Measurements from ENCODE around the gene FGF14. TPM values are rescaled to one million over a fixed set of nuclear protein-coding genes. Genes with fewer than 3 reads are reported as not detected.

Gene FGF14
- total and polyA plus RNA-seq, 2 of the 4 experiments (the other 2 are of a cell fraction): under 0.01 TPM; not detected in 1

DNA sequence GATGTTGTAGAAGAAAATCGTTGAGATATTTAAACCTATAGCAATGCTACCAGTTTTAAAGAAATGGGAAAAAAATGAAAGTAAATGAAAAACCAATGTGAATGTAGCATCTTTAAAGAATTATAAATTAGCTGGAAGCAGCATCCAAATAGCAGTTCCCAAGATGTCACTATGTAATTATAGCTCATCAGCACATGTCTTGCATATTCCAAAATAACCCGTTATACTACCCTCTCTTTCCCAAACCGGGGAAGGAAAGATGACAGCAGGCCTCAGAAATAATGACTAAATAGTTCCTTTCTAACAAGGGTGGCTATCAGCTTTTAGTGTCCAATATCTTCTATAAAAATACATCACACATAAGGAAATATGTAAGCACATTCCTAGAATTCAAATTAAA, 140.5 kb downstream of the FGF14 start:
- no TSS peak for BruUV-seq (replicated peaks)
- no peak overlapping the region for H3K14ac ChIP-seq (replicated peaks; ENCODE audit: low read depth, low read length)
- no peak overlapping the region for H3K4ac ChIP-seq (ENCODE audit: low read depth, low read length)
- in situ Hi-C loops (cut with MboI; ENCODE audit: low sequenced_read_pairs) (no loop called here), intact Hi-C loops (cut with micrococcal nuclease) (no loop called here), dilution Hi-C loops (cut with HindIII; ENCODE audit: low sequenced_read_pairs, unreplicated experiment) (no loop called here)
- no peak overlapping the region for H2AK9ac ChIP-seq (replicated peaks; ENCODE audit: low read depth, low read length, poor library complexity)
- no peak overlapping the region for H2BK20ac ChIP-seq (ENCODE audit: low read depth, low read length)
- no peak overlapping the region for H3K23ac ChIP-seq (ENCODE audit: low read depth, low read length)
- H2AK5ac ChIP-seq (ENCODE audit: low read depth, low read length): no peak overlapping the region
- no peak overlapping the region for H3K56ac ChIP-seq (ENCODE audit: extremely low read depth, insufficient read depth, low read length)
- no peak overlapping the region for H2BK5ac ChIP-seq (ENCODE audit: low read depth, low read length, poor library complexity, severe bottlenecking)
- no peak overlapping the region for H3K4me3 ChIP-seq (ENCODE audit: insufficient read depth, low read depth, low read length)
- no peak overlapping the region for H3K18ac ChIP-seq (ENCODE audit: low read depth, low read length)
- no peak for TF ChIP-seq MXI1 (IDR thresholded peaks at IDR 0.05; ENCODE audit: borderline replicate concordance, low read depth, low read length)
- H4K5ac ChIP-seq (ENCODE audit: low read depth, low read length): no peak overlapping the region
- ChIA-PET POLR2A (ENCODE audit: unreplicated experiment) (no interaction called here), CTCF (no interaction called here)
- no peak overlapping the region for H3K4me2 ChIP-seq (ENCODE audit: low read depth, low read length)
- no peaks in the 10 kb centered on the region for H3K4me1 ChIP-seq (ENCODE audit: control insufficient read depth, insufficient read depth, low read length)
- no peaks in the 10 kb centered on the region for H4K20me1 ChIP-seq (ENCODE audit: insufficient read depth, low read length)
- no peak overlapping the region for H3K9ac ChIP-seq (ENCODE audit: low read depth, low read length)
- ATAC-seq (ENCODE audit: low read depth) (no peak), DNase-seq (no peak)
- no peak overlapping the region for H2BK15ac ChIP-seq (ENCODE audit: low read depth, low read length)
- no peaks in the 10 kb centered on the region for H3K79me1 ChIP-seq (ENCODE audit: low read depth in 1 of 2, low read length in 2 of 2)
- no peaks in the 10 kb centered on the region for H3K27me3 ChIP-seq (ENCODE audit: control insufficient read depth, insufficient read depth, low read length)
- no peak overlapping the region for H4K91ac ChIP-seq (ENCODE audit: insufficient read depth, low read depth, low read length)
- no peaks in the 10 kb centered on the region for H3K9me1 ChIP-seq (ENCODE audit: insufficient read depth, low read length)
- no peak overlapping the region for H3K27ac ChIP-seq (ENCODE audit: insufficient read depth, low read length)
- H3K9me3 ChIP-seq (ENCODE audit: control insufficient read depth, insufficient read depth, low read length): no peaks in the 10 kb centered on the region
- no CpG with 5 or more reads among the region's 3 CpGs for WGBS, 2 experiments (ENCODE audit: extremely low coverage in 2 of 2, insufficient read length in 1 of 2)
- no peaks in the 10 kb centered on the region for H3K36me3 ChIP-seq (ENCODE audit: control insufficient read depth, insufficient read depth, low read length)
- H2AFZ ChIP-seq (replicated peaks; ENCODE audit: low read length, poor library complexity): no peak overlapping the region
- H4K8ac ChIP-seq (ENCODE audit: low read depth in 2 of 2, low read length in 2 of 2): no peak overlapping the region
- H2BK120ac ChIP-seq (ENCODE audit: low read depth, low read length): no peak overlapping the region

Data from IMR-90 (cell line).